GM03348 (cell line): ENCODE measurements around the gene TNRC6A.
"Not testable (repeated sequence)": the region's sequence is repeated elsewhere in the genome, so short reads cannot be mapped to it uniquely, and the experiment has no call there.

Experiments used
- DNase-seq: peaks from one replicate; pipeline ENCODE4 v3.0.0; 2012; ENCODE audit warnings: low spot score

TNRC6A gene

DNA sequence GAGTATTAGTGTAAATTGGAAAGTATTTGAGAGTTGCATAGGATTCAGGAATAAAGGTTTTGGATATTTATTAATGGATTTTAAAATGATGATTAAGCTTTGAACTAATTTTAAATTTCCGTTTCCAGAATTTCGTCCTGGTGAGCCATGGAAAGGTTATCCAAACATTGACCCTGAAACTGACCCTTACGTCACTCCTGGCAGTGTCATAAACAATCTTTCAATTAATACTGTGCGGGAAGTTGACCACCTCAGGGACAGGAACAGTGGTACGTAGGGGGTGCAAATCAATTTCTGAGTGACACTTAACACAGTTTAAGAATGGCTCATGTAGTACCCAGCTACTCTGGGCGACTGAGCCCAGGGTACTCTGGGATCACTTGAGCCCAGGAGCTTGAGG lies 87.2 kb downstream of the TNRC6A start:
- no peak for DNase-seq

DNA sequence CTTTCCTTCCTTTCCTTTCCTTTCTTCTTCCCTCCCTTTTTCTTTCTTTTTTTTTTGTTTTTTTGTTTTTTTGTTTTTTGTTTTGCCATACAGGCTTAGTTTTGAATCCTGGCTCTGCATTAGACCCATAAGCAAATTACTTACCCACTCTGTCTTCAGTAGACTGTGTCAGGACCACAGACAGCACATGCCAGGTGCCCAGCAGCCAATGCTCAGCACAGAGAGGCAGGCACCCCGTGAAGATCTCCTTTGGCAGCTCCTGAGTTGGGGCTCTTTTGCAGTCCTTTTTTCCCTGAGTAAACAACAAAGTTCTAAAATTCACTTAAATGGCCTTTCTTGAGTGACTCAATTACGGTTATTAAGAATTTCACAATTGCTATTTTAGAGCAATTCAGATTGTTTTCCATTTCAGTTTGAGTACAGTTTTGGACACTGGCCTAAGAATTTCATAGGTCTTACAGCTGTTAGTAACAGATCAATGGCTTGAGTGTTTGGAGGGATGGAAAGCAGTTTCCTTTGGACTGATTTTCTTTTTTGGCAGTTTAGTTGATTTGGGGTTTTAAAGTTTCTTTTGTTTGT lies 90.1 kb downstream of the TNRC6A start:
- peak; percentile 31 for DNase-seq

DNA sequence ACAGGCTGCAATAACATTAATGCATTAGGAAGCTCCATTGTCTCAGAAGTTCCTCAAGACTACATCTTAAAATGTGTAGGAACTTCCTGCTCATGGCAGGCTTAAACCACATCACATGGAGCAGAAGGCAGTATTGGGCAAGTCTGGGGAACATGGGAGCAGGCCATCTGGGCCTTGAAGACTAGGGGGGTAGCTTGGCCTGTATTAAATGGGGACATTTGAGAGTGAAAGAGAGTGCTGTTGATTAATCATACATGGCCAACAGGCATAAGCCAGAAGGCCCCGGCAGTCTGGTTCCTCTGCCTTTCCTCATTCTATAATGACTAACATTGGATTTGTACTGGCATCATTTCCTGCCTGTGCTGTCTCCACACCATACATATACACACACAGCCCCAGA lies 91.1 kb downstream of the TNRC6A start:
- no peak for DNase-seq

DNA sequence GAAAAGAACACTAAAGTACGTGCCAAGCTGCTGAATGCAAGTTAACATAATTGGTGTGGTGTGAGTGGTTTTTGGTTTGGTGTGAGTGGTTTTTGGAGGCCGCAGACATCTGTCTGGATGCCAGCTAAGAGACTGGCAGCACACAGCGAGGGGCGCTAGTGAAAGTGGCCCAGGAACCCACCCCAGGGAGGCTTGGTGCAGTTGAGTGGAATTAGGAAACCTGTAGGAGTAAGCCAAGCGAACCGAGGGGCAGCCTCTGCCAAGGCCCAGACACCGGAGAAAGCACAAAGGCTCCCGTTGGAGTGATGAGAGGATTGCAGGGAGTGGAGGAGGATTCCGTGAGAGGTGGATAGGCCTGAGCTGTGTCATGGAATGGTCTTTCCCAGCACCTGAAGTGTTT lies 91.7 kb downstream of the TNRC6A start:
- DNase-seq: no peak

DNA sequence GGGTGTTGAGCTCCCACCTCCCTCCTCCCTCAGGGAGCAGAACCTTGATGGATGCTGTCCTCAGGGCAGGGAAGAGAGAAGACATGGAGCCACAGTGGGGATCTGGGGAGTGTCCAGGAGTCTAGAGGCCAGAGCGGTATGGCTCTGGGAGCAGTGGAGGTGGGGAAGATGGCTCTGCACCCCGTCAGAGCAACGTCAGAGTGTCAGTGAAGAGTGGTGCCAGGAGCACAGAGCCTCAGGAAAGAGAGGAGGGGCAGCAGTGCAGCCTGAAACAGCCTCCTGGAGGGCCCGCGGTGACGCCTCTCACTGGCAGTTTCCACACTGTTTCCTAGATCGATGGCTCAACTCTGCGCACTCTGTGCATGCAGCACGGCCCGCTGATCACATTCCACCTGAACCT lies 93.1 kb downstream of the TNRC6A start:
- DNase-seq: no peak

DNA sequence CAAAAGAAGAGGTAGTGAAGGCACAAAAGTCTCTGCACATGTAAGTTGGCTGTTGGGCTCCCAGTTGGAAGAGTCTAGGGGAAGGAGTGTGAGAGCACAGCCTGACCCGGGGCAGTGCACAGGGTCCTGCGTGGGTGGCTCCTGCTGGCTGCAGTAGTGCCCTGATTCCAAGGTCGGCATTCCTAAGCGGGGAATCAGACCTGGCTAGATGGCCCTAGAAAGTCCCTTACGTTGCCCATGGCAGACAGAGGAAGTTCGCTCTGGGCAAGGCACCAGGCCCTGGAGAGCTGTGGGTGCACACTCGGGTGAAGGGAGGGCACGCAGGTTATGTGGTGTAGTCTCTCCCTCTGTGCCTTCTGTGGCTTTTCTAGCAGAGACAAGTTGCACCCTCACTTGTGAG lies 93.5 kb downstream of the TNRC6A start:
- no peak for DNase-seq

DNA sequence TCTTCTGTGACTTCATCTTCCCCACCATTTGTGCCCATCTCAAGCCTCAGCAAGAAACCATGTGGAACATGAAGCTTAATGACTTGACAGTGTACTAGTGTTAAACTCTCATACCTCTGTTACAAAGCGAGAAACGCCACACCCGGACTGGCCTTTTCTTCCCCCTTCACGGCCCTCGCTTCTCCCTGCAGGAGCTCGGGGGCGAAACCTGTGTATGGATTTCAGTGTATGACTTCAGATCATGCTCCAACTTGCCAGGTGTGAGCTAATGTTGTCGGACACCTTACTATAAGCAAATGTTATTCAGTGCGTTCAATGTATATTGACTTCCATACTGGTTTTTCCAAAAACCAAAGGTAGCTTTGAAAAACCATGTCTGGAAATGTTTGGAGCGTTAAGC lies 96.2 kb downstream of the TNRC6A start:
- DNase-seq: no peak

DNA sequence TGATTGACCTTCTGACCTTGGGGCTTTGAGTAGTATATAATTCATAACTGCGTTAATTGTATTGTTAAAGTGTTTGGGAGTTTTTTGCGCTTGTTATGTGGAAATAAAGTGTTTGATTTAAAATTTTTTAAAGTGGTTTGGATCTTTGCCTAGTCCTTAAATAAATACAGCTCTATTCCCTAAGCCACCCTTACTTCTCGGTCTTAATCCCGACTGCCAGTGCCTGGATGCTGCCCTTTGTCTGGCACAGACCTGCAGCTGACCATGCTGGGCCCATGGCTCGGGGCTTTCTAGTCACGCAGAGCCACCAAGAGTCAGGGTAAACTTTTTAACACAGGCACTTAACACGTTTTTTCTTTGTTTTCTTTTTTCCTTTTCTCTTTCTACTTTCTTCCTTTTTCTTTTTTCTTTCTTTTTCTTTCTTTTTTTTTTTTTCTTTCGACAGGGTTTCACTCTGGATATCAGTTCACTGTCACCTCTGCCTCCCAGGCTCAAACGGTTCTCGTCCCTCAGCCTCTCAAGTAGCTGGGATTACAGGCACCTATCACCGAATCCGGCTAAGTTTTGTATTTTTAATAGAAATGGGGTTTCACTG lies 96.7 kb downstream of the TNRC6A start:
- no peak for DNase-seq

DNA sequence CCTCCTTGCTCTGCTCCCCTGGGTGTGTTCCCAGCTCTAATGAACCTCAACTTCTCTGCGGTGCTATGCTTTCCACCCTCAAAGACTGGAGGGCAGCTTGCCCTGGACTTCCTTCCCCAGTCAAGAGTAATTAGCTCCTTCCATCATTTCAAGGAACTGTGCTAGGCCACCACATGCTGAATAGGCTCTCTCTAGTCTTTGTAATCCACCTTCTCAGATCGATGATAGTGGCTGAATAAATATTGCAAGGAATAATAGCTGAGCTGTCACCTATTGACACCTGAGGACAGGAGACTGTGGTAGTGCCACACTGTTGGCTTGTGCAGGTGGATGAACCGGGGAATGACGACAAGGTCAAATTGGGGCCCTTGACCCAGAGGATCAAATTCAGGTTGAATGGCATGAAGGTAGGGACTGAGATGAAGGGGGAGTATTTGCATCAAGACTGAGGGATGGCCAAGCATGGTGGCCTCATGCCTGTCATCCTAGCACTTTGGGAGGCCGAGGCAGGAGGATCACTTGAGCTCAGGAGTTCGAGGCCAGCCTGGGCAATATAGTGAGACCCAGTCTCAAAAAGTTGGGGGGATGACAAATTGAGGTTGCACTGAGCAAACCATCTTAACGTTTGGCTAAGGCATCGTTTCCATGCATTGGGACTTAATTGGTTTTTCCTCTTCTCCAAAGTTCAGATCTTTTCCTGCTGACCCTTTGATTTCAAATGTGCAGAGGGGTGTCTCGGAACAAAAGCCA lies 97.5 kb downstream of the TNRC6A start:
- no peak for DNase-seq

DNA sequence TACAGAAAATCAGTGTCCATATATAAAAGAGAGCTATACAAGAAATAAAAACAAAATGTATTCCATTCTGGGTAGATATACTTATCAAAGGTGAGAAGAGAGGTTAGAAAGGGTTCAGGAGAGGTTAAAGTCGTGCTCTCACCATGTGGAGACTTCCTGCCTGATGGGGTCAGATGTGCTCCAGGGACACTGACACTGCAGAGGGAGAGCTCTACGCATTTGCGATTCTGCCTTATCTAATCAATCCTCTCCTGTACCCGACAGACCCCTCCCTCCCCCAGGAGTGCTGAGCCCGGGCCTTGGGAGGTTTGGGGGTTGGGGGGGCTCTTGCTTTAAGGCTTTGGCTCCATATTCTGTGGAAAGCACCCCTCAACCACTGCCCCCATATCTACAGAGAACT lies 99.7 kb downstream of the TNRC6A start:
- DNase-seq: no peak

DNA sequence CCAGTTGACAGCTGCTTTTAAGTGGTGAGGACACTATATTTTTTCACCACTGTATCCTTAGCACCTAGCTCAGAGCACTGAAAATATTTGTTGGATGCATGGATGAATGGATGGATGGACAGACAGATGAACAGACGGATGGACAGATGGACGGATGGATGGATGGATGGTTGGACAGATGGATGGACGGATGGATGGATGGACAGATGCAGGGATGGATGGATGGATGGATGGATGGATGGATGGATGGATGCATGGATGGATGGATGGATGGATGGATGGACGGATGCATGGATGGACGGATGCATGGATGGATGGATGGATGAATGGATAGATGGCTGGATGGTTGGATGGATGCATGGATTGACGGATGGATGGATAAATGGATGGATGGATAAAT lies 103.9 kb downstream of the TNRC6A start:
- DNase-seq: no peak

DNA sequence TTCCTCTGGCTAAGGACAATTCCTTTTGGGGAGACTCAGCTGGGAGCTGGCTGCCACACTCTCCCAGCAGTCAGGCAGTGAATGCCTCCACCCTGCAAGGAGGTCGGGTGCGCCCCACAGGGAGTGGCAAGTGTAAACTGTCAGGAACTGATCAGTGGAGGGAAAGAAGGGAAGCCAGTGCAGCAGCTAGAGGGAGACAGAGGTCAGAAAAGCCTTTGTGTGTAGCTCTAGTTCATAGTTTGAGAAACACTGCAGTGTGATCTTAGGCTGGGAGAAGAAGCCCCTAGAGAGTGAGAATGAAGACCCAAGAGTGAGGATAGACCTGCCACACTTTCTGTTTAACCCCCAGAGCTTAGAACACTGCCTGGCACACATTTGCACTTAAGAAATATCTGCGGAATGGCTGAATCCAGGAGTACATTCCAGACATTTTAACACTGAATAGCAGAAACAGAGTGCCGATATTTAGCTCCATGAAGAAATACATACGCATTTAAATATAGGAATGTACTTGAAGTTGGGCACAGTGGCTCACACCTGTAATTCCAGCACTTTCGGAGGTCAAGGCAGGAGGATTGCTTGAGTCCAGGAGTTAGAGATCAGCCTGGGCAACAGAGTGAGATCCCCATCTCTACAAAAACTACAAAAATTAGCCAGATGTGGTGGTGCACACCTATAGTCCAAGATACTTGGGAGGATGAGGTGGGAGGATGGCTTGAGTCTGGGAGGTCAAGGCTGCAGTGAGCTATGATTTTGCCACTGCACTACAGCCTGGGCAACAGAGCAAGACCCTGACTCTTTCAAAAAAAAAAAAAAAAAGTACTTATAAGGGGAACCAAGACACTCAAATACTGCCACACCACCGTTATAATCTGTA lies 105.2 kb downstream of the TNRC6A start:
- peak; percentile 73 for DNase-seq

DNA sequence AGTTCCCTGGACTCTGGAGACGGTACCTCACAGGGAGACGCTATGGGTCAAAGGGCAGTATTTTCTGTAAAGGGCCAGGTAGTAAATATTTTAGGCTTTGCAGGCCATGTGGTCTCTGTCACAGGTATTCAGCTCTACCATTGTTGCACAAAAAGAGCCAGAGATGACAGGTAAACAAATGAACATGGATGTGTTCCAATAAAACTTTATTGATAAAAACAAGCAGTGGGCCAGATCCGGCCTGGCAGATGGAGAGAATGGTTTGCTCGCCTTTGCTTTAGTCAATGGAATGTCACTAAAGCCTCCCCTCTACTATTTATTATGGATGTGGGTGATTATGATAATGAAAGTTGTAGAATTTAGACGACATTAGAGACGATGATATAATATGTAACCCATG lies 107.4 kb downstream of the TNRC6A start:
- DNase-seq: no peak

DNA sequence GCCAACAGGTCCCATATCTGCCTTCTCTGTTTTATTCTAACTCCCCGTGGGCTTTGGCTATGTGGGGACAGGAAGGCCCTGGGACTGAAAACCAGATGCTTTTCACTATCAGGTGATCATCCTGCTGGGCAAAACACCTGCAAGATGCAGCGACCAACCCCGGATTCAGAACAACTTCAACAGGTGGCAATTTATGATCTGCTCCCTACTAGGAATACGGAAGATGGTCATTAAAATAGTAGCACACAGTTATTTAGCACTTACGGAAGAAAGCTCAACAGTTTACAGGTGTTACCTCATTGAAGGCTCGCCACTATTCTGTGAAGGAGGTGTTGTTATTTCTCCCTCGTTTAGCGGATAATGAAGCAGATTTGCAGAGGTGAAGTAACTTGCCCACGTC lies 108.5 kb downstream of the TNRC6A start:
- DNase-seq: no peak

DNA sequence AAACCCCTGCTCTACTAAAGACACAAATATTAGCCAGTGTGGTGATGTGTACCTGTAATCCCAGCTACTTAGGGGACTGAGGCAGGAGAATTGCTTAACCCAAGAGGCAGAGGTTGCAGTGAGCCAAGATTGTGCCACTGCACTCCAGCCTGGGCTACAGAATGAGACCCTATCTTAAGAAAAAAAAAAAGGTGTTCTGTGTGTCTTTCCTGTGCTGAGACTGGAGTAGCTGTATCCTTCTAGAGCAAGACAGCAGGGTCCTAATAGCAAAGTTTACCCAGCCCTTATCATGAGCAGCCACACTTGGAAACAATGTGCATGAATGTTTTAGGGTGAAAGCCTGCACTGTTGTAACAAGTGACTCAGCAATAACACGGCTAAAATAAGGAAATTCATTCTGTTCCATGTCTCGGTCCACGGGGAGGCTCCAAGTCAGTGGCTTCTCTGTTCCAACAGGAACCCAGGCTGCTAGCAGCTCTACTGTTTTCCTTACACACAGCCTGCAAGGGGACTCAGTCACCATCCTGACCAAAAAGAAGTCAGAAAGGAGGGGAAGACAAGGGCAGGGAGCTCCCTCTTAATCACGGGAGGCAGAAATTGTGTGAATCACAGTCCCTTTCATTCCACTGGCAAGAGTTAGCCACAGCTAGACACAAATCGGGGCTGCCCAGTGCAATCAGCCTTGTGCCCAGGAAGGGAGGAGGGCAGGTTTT lies 109.3 kb downstream of the TNRC6A start:
- peak; percentile 71 for DNase-seq

DNA sequence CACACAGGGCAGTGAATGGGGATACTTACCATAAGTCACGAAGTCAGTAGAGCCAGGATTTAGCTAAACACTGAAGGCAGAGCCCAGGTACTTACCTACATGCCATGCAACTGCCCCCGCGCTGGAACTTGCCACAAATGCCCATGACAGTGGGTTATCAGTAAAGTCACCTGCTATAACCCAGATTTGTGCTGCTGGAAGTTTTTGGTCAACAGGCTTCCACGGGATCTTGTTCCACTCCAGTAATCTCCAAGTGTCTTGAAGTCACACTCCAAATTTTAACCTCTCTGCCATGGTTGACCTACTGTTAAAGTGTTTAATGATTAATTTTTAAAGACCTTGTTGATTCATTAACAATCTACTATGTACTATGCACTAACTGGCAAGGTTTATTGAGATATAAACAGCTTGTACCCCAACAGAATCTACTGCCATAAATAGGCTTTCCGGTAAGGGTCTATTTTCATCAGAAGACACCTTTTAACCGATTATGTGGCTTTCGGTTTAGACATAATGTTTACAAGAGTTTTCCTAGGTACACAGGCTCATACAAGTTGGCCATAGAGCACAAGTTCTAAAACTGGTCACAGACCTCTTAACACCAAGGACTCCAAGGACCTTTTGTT lies 110.0 kb downstream of the TNRC6A start:
- no peak for DNase-seq

DNA sequence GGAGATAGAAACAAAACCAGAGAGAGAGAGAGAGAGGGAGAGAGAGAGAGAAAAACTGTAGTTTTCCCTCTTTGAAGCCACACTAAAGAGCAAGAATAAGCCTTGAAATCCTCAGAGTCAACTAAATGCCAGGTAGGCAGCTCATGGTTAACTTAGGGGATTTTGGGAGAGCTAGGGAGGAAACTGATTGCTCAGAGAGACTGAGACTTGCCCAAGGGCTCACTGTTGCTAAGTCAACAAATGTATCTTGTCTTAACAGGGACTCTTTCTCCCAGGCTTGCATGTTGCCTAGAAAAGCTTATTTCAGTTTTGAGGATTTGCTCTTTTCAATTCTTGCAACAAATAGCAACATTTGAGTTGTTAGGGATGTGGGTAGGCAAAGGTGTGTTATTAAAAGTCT lies 111.8 kb downstream of the TNRC6A start:
- DNase-seq: no peak

DNA sequence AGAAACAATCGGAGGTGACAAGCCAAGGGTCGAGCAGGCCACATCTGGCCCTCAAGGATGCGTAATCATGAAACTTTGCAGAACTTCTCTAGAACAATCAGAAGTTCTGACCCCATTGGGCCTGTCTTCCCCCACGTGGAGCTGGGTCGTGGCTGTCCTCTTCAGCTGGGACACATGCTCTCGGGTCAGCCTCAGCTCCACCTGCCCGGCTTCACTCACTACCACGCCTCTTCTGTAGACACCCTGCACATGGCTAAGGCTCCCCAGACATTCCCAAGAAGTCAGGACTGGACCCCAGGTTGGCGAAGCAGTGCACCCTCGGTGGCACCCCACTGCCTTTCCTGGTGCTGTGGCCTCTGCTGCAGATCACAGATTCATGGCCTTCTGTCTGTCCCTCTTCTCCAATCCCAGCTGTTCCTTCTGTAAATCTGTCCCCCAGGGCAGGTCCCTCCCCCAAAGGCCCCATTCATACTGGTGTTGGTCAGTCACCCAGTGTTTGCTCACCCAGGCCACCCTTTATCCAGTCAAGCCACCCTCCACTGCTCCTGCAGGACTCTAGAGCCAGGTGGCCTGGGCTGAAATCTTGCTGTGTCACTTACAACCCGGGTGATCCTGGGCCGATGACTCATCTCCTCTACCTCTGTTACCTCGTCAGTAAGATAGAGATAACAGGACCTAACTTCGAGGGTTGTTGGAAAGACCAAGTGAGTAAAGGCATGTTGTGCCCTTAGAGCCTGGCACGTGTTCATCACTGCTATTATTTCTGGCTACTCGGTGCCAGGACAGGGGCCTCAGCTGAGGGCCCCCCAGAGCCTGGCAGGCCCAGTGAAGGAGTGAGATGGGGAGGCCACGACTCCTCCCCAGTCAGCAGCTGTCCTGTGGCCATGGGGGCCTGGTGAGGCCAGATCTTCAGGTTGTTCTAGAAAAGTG lies 114.9 kb downstream of the TNRC6A start:
- no peak for DNase-seq

DNA sequence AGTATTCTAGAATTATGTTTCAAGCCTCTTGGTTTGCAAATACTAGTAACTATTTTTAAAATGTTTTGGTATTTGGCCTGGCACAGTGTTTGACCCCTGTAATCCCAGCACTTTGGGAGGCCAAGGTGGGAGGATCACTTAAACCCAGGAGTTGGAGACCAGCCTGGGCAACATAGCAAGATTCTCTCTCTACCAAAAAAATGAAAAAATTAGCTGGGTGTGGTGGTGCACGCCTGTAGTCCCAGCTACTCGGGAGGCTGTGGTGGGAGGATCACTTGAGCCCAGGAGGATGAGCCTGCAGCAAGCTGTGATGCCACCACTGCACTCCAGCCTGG lies 115.5 kb downstream of the TNRC6A start:
- not testable (repeated sequence) for DNase-seq

DNA sequence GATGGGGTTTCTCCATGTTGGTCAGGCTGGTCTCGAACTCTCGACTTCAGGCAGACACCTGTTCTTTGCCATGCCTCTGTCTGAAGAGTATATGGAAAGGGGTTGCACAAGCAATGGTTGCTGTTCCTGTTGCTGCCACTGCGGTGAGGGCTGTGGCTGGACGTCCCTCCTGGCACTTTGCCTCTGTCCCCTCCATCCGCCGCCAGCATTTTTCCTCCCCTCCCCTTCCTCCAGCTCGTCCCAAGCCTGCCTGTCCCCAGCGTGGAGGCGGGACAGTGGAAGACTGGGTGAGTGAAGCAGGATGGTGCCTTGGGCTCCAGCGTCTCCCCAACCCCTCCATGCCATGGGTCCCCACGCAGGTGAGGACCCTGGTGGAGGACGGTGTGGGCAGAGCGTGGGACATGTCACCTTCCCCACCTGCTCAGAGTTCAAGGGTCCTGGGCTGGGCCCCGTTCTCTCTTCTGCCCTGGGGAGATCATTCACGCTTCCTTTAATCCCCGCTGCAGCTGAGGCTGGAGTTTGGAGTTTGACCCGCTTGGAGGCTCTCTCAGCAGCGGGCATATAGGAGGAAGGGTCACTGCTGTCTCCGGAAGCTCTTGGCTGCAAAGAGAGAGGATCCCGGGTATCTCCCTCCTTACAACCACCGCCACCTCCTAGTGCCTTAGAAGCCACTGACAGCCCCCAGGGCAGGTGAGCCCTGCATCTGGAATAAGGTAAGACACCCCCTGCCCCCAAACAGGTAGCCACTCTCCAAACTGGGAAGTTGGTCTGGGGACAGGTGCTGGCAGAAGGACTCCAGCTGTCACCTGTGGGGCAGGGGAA lies 116.5 kb downstream of the TNRC6A start, which contains the start of gene SLC5A11:
TSS of gene SLC5A11 (plus strand) at position 238 of the 822 bp plus-strand sequence. CDS start 12,681 bp downstream, outside the sequence.
- no peak for DNase-seq
